SK-N-SH (cell line): Measurements from ENCODE around the gene YES1. TPM values are rescaled to one million over a fixed set of nuclear protein-coding genes. Genes with fewer than 3 reads are reported as not detected.

Experiments
- CTCF ChIA-PET: fragments of 300-600, 350-600 bp; formaldehyde crosslinking; extraction: SDS; loops from one replicate; lab custom pipeline; 2021; lab: Yijun Ruan, JAX
- POLR2A ChIA-PET: fragments of 350-600 bp; sonication (Branson Sonifier 250); formaldehyde crosslinking; extraction: SDS; loops from one replicate; lab custom pipeline; 2020; ENCODE audit warnings: antibody characterized with exemption, inconsistent platforms; lab: Yijun Ruan, JAX
- DNase-seq: peaks from one replicate; pipeline ENCODE4 v3.0.0; 2012
- H2AFZ ChIP-seq: fragments of 200-600 bp; sonication (generic); 2 replicates; pipeline ENCODE4 v1.8.1; 2016; ENCODE audit warnings: antibody characterized with exemption, mild to moderate bottlenecking, low read depth
- H3F3A ChIP-seq: fragments of 200-600 bp; sonication (generic); replicated peaks from 2 replicates; pipeline ENCODE3; 2016; ENCODE audit warnings: antibody characterized with exemption, mild to moderate bottlenecking; ENCODE audit not compliant: insufficient read depth
- H3K27ac ChIP-seq, 2 experiments: fragments of 200-500 bp in 1 of 2; fragments of 200-600 bp in 1 of 2; sonication (Bioruptor generic) in 1 of 2; sonication (generic), shearing (Covaris generic) in 1 of 2; 2 replicates each; pipeline versions ENCODE4 v1.5.1 to v1.6.1; 2014 to 2016; ENCODE audit warnings: low read depth in 2 of 2, inconsistent platforms in 1 of 2, low read length in 1 of 2, mild to moderate bottlenecking in 1 of 2, mixed read lengths in 1 of 2
- H3K27me3 ChIP-seq: fragments of 200-600 bp; sonication (generic), shearing (Covaris generic); 2 replicates; pipeline ENCODE4 v1.6.1; 2016; ENCODE audit warnings: mixed run types; ENCODE audit not compliant: insufficient read depth
- H3K36me3 ChIP-seq, 2 experiments: fragments of 200-500 bp in 1 of 2; fragments of 200-600 bp in 1 of 2; sonication (Bioruptor generic) in 1 of 2; sonication (generic) in 1 of 2; replicated peaks in 1 of 2; 2 replicates each; pipeline versions ENCODE3 to v1.5.1; 2014 to 2016; ENCODE audit warnings: low read length in 1 of 2, mild to moderate bottlenecking in 1 of 2; ENCODE audit not compliant: insufficient read depth in 2 of 2, control insufficient read depth in 1 of 2
- H3K4me1 ChIP-seq, 2 experiments: fragments of 200-500 bp in 1 of 2; fragments of 200-600 bp in 1 of 2; sonication (Bioruptor generic) in 1 of 2; sonication (generic), shearing (Covaris generic) in 1 of 2; 2 replicates each; pipeline versions ENCODE4 v1.5.1 to v1.6.1; 2014 to 2016; ENCODE audit warnings: low read depth in 1 of 2, low read length in 1 of 2, mixed run types in 1 of 2; ENCODE audit not compliant: insufficient read depth in 2 of 2, control insufficient read depth in 1 of 2
- H3K4me2 ChIP-seq: fragments of 200-600 bp; sonication (generic), shearing (Covaris generic); 2 replicates; pipeline ENCODE4 v1.6.1; 2017; ENCODE audit warnings: mixed run types
- H3K4me3 ChIP-seq, 2 experiments: fragments of 200-500 bp in 1 of 2; fragments of 200-600 bp in 1 of 2; sonication (Bioruptor generic) in 1 of 2; sonication (generic), shearing (Covaris generic) in 1 of 2; 2 replicates each; pipeline versions ENCODE4 v1.5.1 to v1.8.1; 2014 to 2016; ENCODE audit warnings: low read depth in 2 of 2, inconsistent platforms in 1 of 2, low read length in 1 of 2, mild to moderate bottlenecking in 1 of 2, mixed read lengths in 1 of 2, moderate library complexity in 1 of 2
- H3K79me2 ChIP-seq: fragments of 200-600 bp; sonication (generic); 2 replicates; pipeline ENCODE4 v1.8.1; 2017; ENCODE audit warnings: mild to moderate bottlenecking; ENCODE audit not compliant: insufficient read depth
- H3K9ac ChIP-seq: fragments of 200-600 bp; sonication (generic); 2 replicates; pipeline ENCODE4 v1.6.1; 2017; ENCODE audit warnings: mixed run types
- H3K9me2 ChIP-seq: fragments of 200-600 bp; sonication (generic); 2 replicates; pipeline ENCODE4 v1.6.1; 2017; ENCODE audit warnings: mixed run types
- H3K9me3 ChIP-seq: fragments of 200-600 bp; sonication (generic); 2 replicates; pipeline ENCODE4 v1.6.1; 2017; ENCODE audit warnings: mixed run types, mild to moderate bottlenecking, moderate library complexity
- H4K20me1 ChIP-seq: fragments of 200-600 bp; sonication (generic); 2 replicates; pipeline ENCODE4 v1.6.1; 2017; ENCODE audit warnings: mild to moderate bottlenecking, mixed run types; ENCODE audit not compliant: insufficient read depth
- ELF1 ChIP-seq: IDR thresholded peaks from 2 replicates; pipeline ENCODE4 v1.4.0; 2012
- EP300 ChIP-seq, 2 experiments: IDR thresholded peaks; 2 replicates each; pipeline versions ENCODE4 v1.4.0 to v1.6.1; 2012; ENCODE audit warnings: borderline replicate concordance in 1 of 2, low read depth in 1 of 2, low read length in 1 of 2
- FOXJ3 ChIP-seq: sonication (generic); formaldehyde crosslinking; IDR thresholded peaks from 2 replicates; pipeline ENCODE4 v1.5.1; 2020; ENCODE audit warnings: mild to moderate bottlenecking, missing genetic modification reagents
- GATA2 ChIP-seq: sonication (generic); formaldehyde crosslinking; IDR thresholded peaks from 2 replicates; pipeline ENCODE4 v1.5.0; 2020; ENCODE audit warnings: mild to moderate bottlenecking, missing genetic modification reagents
- JUND ChIP-seq: IDR thresholded peaks from 2 replicates; pipeline ENCODE4 v1.4.0; 2012
- MEF2A ChIP-seq: IDR thresholded peaks from 2 replicates; pipeline ENCODE4 v1.4.0; 2012; ENCODE audit warnings: low read depth, borderline replicate concordance
- NRF1 ChIP-seq: IDR thresholded peaks from 2 replicates; pipeline ENCODE4 v1.6.1; 2012; ENCODE audit warnings: low read depth, mild to moderate bottlenecking, low read length
- RCOR1 ChIP-seq: fragments of 150-350 bp; IDR thresholded peaks from 2 replicates; pipeline ENCODE4 v1.6.1; 2017; ENCODE audit warnings: antibody characterized with exemption, low read length
- RFX5 ChIP-seq: IDR thresholded peaks from 2 replicates; pipeline ENCODE4 v1.6.1; 2012; ENCODE audit warnings: mild to moderate bottlenecking, improper control_type of control experiment, low read length
- RXRA ChIP-seq: IDR thresholded peaks from 2 replicates; pipeline ENCODE4 v1.4.0; 2012; ENCODE audit warnings: low read depth, mild to moderate bottlenecking, borderline replicate concordance
- SMC3 ChIP-seq: IDR thresholded peaks from 2 replicates; pipeline ENCODE4 v1.6.1; 2012; ENCODE audit warnings: low read depth, low read length, improper control_type of control experiment
- TCF12 ChIP-seq: IDR thresholded peaks from 2 replicates; pipeline ENCODE4 v1.4.0; 2012
- TEAD4 ChIP-seq: IDR thresholded peaks from 2 replicates; pipeline ENCODE4 v1.4.0; 2012; ENCODE audit warnings: mild to moderate bottlenecking, borderline replicate concordance; ENCODE audit not compliant: insufficient read depth
- WGBS: methylation state at CpG from one replicate; pipeline ENCODE4 v1.1.6; 2017; ENCODE audit warnings: low lambda C conversion rate; 5-methylcytosine and 5-hydroxymethylcytosine counted together
- polyA plus RNA-seq, 3 experiments: library from polyadenylated mRNA; depleted of rRNA; stranded (reverse); fragments of >200 nt; gene quantifications; 2 replicates each; pipeline ENCODE4 v1.2.3, GENCODE V29; 2012
- TF ChIP-seq, protein P1 (sequence below): fragments of 150-350 bp; IDR thresholded peaks from 2 replicates; pipeline ENCODE4 v1.6.1; 2016; ENCODE audit warnings: mild to moderate bottlenecking, low read depth, low read length
- TF ChIP-seq, protein P2 (sequence below): fragments of 200-600 bp; sonication (generic); IDR thresholded peaks from 2 replicates; pipeline ENCODE4 v1.6.1; 2017; ENCODE audit warnings: antibody characterized with exemption, mild to moderate bottlenecking, moderate library complexity
- TF ChIP-seq, protein P3 (sequence below): IDR thresholded peaks from 2 replicates; pipeline ENCODE4 v1.6.1; 2012; ENCODE audit warnings: mild to moderate bottlenecking, low read depth, low read length, moderate library complexity
- TF ChIP-seq, protein P4 (sequence below): IDR thresholded peaks from 2 replicates; pipeline ENCODE4 v1.4.0; 2012; ENCODE audit warnings: low read depth, borderline replicate concordance
- TF ChIP-seq, protein P5 (sequence below): fragments of 150-350 bp; IDR thresholded peaks from 2 replicates; pipeline ENCODE4 v1.6.1; 2017; ENCODE audit warnings: antibody characterized with exemption, low read length, low read depth, borderline replicate concordance
- TF ChIP-seq, protein P6 (sequence below): IDR thresholded peaks from 2 replicates; pipeline ENCODE4 v1.4.0; 2012; ENCODE audit warnings: low read depth

The YES1 gene
- polyA plus RNA-seq, 1 of the 3 experiments (the other 2 are of a cell fraction), result 7.9 TPM

DNA sequence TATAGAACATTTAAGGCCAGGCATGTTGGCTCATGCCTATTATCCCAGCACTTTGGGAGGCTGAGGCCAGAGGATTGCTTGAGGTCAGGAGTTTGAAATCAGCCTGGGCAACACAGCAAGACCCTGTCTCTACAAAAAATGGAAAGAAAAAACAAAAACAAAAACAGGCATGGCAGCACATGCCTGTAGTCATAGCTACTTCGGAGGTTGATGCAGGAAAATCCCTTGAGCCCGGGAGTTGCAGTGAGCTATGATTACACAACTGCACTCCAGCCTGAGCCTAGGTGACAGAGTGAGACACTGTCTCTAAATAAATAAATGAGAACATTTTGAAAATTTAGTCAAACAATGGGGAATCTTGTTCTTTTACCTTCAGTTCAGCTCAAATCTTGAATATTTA is 12.1 kb upstream of the YES1 start:
- no peak overlapping the region for H3K9ac ChIP-seq
- no peaks in the 10 kb centered on the region for H3K36me3 ChIP-seq
- no peaks in the 10 kb centered on the region for H3F3A ChIP-seq
- no peak for TF ChIP-seq TEAD4
- WGBS, result 27% methylated on average over 2 of the region's 2 CpGs
- H3K27ac ChIP-seq, result no peak overlapping the region
- no peaks in the 10 kb centered on the region for H3K9me2 ChIP-seq
- H3K79me2 ChIP-seq, result no peaks in the 10 kb centered on the region
- no peaks in the 10 kb centered on the region for H3K27me3 ChIP-seq
- no peaks in the 10 kb centered on the region for H4K20me1 ChIP-seq
- no peaks in the 10 kb centered on the region for H3K4me1 ChIP-seq
- no peaks in the 10 kb centered on the region for H3K9me3 ChIP-seq
- POLR2A ChIA-PET, result no interaction called here
- CTCF ChIA-PET, result interaction anchor here (1.4 to 2.6 kb wide), 3 partner anchors 15 to 200 kb away, joined by 4 to 11 read pairs (median 5); no protein-coding TSS in a partner anchor
- no peak for DNase-seq
- no peak overlapping the region for H2AFZ ChIP-seq
- no peak overlapping the region for H3K4me3 ChIP-seq
- no peak overlapping the region for H3K4me2 ChIP-seq

DNA sequence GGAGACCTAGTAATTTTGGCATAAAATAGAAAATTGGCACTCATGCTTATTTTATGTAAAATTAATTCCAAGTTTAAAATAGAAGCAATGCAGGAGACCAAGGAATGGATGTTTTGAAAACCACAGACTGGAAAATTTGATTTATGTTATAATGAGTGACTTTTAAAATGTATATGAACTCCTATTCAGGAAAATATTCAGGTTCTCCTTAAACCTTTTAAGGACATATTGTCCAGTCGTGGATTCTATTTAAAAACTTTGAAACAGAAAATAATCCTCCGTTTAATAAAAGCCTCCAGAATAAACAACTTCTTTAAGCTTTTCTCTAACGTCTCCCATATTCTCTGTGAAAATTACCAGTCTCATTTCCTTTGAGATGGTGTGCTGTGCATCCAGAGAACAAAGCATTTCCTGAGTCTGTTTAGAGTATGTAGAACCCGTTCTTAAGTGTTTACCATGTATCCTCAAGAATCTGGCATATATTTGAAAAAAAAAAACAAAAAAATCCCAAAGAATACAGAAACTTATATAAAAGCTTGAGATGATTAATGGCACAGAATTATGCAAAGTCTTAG is 8.6 kb upstream of the YES1 start:
- no peak for DNase-seq

More for the DNA sequence above, 8.6 kb upstream of the YES1 start:
- Histone ChIP-seq H3K9me3 (no peaks in the 10 kb centered on the region), H3K36me3 (no peaks in the 10 kb centered on the region), H3K4me2 (no peak overlapping the region), H3K4me1 (no peaks in the 10 kb centered on the region), H3K4me3 (no peak overlapping the region), H2AFZ (no peak overlapping the region), H3F3A (no peaks in the 10 kb centered on the region), H3K9me2 (no peaks in the 10 kb centered on the region), H3K79me2 (no peaks in the 10 kb centered on the region), H3K27ac (no peak overlapping the region), H4K20me1 (no peaks in the 10 kb centered on the region), H3K27me3 (no peaks in the 10 kb centered on the region), H3K9ac (no peak overlapping the region)
- ChIA-PET POLR2A (no interaction called here), CTCF (interaction anchor here (2.3 to 2.5 kb wide), 3 partner anchors 10 to 197 kb away, joined by 8 to 24 read pairs (median 8); no protein-coding TSS in a partner anchor)
- WGBS, result 35% methylated on average over 4 of the region's 4 CpGs
- no peak for TF ChIP-seq MEF2A
- TF ChIP-seq GATA2 (CRISPR knock-in tag), result no peak
- TF ChIP-seq ELF1, result no peak
- no peak for TF ChIP-seq TEAD4
- TF ChIP-seq RFX5, result no peak
- TF ChIP-seq TCF12, result no peak
- TF ChIP-seq SMC3, result no peak
- TF ChIP-seq RCOR1, result no peak
- TF ChIP-seq, protein P1, sequence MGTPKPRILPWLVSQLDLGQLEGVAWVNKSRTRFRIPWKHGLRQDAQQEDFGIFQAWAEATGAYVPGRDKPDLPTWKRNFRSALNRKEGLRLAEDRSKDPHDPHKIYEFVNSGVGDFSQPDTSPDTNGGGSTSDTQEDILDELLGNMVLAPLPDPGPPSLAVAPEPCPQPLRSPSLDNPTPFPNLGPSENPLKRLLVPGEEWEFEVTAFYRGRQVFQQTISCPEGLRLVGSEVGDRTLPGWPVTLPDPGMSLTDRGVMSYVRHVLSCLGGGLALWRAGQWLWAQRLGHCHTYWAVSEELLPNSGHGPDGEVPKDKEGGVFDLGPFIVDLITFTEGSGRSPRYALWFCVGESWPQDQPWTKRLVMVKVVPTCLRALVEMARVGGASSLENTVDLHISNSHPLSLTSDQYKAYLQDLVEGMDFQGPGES, result no peak
- TF ChIP-seq FOXJ3, result no peak
- no peak for TF ChIP-seq RXRA
- TF ChIP-seq, protein P2, sequence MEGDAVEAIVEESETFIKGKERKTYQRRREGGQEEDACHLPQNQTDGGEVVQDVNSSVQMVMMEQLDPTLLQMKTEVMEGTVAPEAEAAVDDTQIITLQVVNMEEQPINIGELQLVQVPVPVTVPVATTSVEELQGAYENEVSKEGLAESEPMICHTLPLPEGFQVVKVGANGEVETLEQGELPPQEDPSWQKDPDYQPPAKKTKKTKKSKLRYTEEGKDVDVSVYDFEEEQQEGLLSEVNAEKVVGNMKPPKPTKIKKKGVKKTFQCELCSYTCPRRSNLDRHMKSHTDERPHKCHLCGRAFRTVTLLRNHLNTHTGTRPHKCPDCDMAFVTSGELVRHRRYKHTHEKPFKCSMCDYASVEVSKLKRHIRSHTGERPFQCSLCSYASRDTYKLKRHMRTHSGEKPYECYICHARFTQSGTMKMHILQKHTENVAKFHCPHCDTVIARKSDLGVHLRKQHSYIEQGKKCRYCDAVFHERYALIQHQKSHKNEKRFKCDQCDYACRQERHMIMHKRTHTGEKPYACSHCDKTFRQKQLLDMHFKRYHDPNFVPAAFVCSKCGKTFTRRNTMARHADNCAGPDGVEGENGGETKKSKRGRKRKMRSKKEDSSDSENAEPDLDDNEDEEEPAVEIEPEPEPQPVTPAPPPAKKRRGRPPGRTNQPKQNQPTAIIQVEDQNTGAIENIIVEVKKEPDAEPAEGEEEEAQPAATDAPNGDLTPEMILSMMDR, result no peak
- TF ChIP-seq, protein P3, sequence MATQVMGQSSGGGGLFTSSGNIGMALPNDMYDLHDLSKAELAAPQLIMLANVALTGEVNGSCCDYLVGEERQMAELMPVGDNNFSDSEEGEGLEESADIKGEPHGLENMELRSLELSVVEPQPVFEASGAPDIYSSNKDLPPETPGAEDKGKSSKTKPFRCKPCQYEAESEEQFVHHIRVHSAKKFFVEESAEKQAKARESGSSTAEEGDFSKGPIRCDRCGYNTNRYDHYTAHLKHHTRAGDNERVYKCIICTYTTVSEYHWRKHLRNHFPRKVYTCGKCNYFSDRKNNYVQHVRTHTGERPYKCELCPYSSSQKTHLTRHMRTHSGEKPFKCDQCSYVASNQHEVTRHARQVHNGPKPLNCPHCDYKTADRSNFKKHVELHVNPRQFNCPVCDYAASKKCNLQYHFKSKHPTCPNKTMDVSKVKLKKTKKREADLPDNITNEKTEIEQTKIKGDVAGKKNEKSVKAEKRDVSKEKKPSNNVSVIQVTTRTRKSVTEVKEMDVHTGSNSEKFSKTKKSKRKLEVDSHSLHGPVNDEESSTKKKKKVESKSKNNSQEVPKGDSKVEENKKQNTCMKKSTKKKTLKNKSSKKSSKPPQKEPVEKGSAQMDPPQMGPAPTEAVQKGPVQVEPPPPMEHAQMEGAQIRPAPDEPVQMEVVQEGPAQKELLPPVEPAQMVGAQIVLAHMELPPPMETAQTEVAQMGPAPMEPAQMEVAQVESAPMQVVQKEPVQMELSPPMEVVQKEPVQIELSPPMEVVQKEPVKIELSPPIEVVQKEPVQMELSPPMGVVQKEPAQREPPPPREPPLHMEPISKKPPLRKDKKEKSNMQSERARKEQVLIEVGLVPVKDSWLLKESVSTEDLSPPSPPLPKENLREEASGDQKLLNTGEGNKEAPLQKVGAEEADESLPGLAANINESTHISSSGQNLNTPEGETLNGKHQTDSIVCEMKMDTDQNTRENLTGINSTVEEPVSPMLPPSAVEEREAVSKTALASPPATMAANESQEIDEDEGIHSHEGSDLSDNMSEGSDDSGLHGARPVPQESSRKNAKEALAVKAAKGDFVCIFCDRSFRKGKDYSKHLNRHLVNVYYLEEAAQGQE, result no peak
- TF ChIP-seq, protein P4, sequence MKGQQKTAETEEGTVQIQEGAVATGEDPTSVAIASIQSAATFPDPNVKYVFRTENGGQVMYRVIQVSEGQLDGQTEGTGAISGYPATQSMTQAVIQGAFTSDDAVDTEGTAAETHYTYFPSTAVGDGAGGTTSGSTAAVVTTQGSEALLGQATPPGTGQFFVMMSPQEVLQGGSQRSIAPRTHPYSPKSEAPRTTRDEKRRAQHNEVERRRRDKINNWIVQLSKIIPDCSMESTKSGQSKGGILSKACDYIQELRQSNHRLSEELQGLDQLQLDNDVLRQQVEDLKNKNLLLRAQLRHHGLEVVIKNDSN, result no peak
- TF ChIP-seq, protein P5, sequence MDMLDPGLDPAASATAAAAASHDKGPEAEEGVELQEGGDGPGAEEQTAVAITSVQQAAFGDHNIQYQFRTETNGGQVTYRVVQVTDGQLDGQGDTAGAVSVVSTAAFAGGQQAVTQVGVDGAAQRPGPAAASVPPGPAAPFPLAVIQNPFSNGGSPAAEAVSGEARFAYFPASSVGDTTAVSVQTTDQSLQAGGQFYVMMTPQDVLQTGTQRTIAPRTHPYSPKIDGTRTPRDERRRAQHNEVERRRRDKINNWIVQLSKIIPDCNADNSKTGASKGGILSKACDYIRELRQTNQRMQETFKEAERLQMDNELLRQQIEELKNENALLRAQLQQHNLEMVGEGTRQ, result no peak
- TF ChIP-seq JUND, result no peak
- TF ChIP-seq, protein P6, sequence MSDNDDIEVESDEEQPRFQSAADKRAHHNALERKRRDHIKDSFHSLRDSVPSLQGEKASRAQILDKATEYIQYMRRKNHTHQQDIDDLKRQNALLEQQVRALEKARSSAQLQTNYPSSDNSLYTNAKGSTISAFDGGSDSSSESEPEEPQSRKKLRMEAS, result no peak
- TF ChIP-seq EP300 (IDR thresholded peaks at IDR 0.05; ENCODE audit: borderline replicate concordance in 1 of 2, low read depth in 1 of 2, low read length in 1 of 2), result no peak
- TF ChIP-seq NRF1, result no peak
- TF ChIP-seq, all 33 proteins: peak for 0
